Activated T-cell treated with anti-CD3 and anti-CD28 coated beads for 48 hours (primary cell): ENCODE results near the gene PHACTR4.
"Not testable (repeated sequence)": the region's sequence is repeated elsewhere in the genome, so short reads cannot be mapped to it uniquely, and the experiment has no call there.

Experiments
- DNase-seq: peaks from one replicate; pipeline ENCODE4 v3.0.0-alpha.2; 2020; ENCODE audit warnings: low read depth

PHACTR4 gene

GRCh38 chr1:28369371-28370238 is at the start of gene PHACTR4:
Gene PHACTR4, plus strand, starts transcription at chr1:28369740. Its CDS starts 37,708 bp downstream, at chr1:28407448.
- peak; percentile 79 for DNase-seq

DNA sequence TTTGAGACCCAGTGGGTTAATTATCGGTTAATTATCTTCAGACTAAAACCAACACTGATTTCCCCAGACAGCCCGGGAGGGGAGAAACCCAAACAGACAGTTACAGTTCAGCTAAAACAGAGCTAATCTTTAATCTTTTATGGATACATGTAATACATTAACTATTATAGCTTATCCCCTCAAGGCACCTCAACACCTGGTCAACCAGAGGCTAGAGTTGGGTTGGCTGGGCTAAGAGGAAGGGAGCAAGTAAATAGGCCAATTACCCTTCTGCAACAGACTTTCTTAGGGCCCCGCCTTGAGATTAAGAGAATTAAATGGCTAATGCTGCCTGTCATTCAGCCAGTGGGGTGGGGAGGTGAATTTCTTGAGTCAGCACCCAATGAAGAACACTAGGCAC is 47.3 kb upstream of the PHACTR4 start:
- DNase-seq, result no peak

- DNase-seq, result no peak
These were observed 45.8 kb upstream of the PHACTR4 start for GRCh38 chr1:28323720-28324119.

DNA sequence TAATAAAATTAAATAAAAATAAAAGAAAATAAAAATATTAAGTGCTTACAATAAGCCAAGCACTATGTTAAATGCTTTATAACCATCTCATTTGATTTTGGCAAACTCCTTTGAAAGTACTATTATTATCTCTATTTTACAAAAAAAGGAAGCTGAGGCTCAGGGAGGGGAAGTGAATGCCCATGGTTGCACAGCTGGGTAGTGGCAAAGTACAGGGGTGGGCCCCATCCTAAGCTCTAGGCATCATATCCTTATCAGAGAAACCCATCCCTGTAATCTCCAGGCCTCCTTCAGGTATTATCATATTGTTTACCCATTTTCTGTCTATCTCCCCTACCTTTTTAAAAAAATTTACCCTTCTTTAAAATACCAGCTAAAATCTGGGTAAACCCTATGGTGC is 43.0 kb upstream of the PHACTR4 start:
- no peak for DNase-seq

- peak; percentile 7 for DNase-seq
These were observed 42.6 kb upstream of the PHACTR4 start for GRCh38 chr1:28326984-28327383.

DNA sequence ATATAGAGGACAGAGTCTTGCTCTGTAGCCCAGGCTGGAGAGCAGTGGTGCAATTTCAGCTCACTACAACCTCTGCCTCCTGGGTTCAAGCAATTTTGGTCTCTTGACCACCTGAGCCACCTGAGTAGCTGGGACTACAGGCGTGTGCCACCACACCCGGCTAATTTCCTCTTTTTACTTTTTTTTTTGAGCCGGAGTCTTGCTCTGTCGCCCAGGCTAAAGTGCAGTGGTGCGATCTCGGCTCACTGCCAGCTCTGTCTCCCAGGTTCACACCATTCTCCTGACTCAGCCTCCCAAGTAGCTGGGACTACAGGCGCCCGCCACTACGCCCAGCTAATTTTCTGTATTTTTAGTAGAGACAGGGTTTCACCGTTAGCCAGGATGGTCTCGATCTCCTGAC is 42.1 kb upstream of the PHACTR4 start:
- not testable (repeated sequence) for DNase-seq

- DNase-seq, result no peak
These were observed 41.3 kb upstream of the PHACTR4 start for GRCh38 chr1:28328228-28328648.

- DNase-seq, result peak; percentile 35
These were observed 40.0 kb upstream of the PHACTR4 start for GRCh38 chr1:28329395-28330153.

GRCh38 chr1:28338897-28339296 is 30.6 kb upstream of the PHACTR4 start:
- DNase-seq, result no peak

DNA sequence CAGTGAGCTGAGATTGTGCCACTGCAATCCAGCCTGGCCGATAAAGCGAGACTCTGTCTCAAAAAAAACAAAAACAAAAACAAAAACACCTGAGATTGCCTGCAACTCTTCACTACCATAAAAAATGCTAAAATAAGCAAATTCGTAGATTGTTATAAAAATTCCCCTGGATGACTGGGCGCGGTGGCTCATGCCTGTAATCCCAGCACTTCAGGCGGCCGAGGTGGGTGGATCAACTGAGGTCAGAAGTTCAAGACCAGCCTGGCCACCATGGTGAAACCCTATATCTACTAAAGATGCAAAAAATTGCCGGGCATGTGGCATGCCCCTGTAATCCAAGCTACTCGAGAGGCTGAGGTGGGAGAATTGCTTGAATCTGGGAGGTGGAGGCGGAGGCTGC is 30.0 kb upstream of the PHACTR4 start:
- no peak for DNase-seq

- no peak for DNase-seq
These were observed 29.1 kb upstream of the PHACTR4 start for GRCh38 chr1:28340221-28340974.

GRCh38 chr1:28341591-28341990 is 27.9 kb upstream of the PHACTR4 start:
- DNase-seq, result no peak

GRCh38 chr1:28343405-28343804 is 26.1 kb upstream of the PHACTR4 start:
- DNase-seq, result no peak

DNA sequence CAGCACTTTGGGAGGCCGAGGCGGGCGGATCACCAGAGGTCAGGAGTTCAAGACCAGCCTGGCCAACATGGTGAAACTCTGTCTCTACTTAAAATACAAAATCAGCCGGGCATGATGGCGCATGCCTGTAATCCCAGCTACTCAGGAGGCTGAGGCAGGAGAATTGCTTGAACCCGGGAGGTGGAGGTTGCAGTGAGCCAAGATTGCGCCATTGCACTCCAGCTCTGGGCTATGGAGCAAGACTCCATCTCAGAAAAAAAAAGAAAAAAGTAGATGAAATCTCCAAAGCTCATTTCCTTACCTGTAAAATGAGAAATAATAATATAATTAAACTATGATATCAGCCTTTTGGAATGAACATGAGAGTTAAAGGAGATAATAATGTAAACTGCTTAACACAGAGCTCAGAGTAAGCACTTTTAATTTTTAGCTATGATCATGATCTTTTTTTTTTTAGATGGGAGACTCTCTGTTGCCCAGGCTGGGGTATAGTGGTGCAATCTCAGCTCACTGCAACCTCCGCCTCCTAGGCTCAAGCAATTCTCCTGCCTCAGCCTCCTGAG is 16.2 kb upstream of the PHACTR4 start:
- not testable (repeated sequence) for DNase-seq

DNA sequence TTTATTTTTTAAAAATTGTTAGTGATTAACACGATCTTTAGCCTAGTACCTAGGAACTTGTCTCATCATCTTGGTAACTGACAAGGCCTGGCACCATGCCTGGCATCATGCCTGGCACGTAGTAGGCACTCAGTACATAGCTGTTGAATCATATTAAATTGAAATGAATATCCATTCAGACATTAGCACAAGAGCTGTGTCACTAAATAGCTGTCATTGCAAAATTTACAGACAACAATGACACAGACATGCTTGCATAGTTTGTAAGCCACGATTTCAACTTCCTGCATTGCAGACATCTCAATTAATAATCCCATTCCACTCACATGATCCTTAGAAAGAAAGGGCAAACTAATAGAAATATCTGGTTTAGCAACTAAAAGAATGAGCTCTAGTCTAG is 15.4 kb upstream of the PHACTR4 start:
- DNase-seq, result no peak

GRCh38 chr1:28358716-28359115 is 10.8 kb upstream of the PHACTR4 start:
- DNase-seq, result no peak

DNA sequence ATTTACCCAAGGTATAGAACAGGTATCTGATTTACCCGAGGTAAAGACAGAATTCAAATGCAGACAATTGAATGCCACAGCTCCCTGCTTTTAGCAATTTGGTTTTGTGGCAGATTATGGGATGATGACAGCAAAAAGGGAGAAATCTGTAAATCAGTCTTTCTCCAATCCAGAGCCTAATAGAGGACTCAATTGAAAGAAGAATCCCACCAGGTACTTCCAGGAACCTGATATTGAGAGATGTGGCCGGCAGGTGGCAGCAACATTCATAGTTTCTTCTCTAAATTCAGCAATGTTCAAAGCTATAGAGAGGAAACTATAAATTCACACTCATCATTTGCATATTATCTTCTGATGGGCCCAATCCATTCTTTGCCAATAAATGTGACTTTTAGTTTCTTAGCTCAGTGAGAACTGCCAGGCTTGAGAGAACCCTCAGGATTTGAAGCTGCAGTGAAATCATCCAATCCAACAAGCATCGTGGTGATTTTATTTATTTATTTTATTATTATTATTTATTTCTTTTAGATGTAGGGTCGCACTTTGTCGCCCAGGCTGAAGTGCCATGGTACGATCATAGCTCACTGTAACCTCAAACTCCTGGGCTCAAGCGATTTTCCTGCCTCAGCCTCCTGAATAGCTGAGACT is 9.8 kb upstream of the PHACTR4 start:
- DNase-seq, result peak; percentile 58

DNA sequence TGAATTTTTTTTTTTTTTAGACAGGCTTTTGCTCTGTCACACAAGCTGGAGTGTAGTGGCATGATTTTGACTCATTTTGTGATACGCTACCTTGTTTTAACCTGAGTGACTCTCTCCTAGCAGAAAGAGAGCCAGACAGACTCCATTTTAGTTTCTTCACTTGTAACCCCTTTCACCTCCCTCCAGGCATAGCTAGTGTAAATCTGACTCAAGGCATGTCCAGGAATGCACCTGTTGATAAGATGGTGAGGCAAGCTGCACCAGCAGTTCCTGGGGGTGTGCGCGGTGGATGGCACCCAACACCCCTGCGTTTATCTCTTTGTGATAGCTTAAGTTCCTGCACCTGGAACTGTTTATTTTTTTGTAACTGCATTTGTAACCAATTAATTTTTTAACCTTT is 4.7 kb upstream of the PHACTR4 start:
- DNase-seq, result no peak

DNA sequence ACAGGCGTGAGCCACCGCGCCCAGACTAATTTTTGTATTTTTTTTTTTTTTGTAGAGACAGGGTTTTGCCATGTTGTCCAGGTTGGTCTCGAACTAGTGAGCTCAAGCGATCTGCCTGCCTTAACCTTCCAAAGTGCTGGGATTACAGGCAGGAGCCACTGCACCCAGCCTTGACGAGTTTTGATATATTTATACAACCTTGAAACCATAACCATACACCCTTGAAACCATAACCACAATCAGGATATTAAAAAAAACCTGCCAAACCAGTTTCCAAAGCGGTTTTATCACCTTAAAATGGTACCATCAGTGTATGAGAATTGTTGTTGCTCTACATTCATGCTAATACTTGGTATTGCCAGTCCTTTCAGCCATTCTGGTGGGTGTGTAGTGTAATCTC is 3.7 kb upstream of the PHACTR4 start:
- DNase-seq, result no peak

GRCh38 chr1:28368608-28369007 is 932 bp upstream of the PHACTR4 start:
- not testable (repeated sequence) for DNase-seq

DNA sequence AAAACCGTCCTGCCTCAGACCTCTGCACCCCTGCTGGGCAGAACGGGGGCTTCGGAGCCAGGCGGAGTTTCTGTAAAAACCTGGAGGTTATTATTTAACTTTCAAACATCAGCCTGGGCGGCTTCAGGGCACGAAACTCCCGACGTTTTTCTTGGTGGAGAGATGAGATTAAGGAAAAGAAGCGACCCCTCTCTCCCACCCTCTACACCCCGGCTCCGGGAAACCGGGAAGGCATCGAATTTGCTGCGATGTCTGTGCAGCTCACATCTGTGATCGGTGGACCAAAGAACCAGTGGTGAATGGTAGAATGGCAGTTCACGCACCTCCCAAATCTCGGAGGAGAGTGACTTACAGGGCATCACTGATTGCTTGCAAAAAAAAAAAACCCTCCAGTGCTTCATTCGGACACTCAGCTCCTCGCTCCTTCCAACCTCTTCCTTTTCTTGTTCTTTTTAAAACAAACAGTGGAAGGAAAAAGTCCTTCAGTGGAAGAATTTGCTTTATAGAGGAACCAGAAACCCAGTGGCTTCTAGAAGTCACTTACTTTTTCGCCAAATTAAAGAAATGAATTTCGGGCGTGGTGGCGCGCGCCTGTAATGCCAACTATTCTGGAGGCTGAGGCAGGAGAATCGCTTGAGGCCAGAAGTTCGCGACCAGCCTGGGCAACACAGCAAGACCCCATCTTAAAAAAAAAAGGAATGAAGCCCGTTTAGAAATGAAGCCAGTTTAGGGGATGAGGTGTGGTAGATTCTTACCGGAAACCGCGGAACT is 884 bp downstream of the PHACTR4 start:
- DNase-seq, result peak; percentile 10
